Stimulated activated CD4-positive, alpha-beta T cell treated with anti-CD3 and anti-CD28 coated beads, Interleukin-4, amount 100 ng/mL, for 4 hours (primary cell): Measurements from ENCODE around the gene CDK4.

ENCODE experiments used
- DNase-seq, 2 experiments: peaks; one replicate each; pipeline ENCODE4 v3.0.0-alpha.2; 2020

Gene CDK4

GRCh38 chr12:57771873-57772428, 19.8 kb upstream of the CDK4 start, which contains the start of gene METTL1:
METTL1 (minus strand) TSS chr12:57772105; CDS start chr12:57772083, 22 bp downstream.
- DNase-seq, result peak; percentile 89 to 95

GRCh38 chr12:57771236-57771872, 19.2 kb upstream of the CDK4 start:
- peak; percentile 87 to 92 for DNase-seq

GRCh38 chr12:57770734-57771133, 18.6 kb upstream of the CDK4 start:
- DNase-seq, result no peak

DNA sequence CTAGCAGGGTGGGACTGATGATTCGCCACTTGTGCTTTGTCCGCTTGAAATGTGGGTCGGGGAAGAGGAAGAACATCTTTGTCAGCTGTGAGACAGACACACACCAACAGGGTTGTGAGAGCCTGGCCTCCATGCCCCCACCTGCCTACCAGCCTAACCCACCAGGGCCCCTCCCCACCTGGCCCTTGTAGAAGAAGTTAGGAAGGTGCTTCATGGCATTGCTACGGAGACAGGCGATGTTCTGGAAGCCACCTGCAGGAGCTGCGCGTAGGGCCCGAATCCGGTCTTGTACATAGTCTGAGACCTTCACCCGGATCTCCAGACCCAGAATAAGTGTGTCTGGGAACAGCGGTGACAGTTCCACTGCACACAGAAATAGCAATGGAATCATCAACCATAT, 17.5 kb upstream of the CDK4 start:
- no peak for DNase-seq

DNA sequence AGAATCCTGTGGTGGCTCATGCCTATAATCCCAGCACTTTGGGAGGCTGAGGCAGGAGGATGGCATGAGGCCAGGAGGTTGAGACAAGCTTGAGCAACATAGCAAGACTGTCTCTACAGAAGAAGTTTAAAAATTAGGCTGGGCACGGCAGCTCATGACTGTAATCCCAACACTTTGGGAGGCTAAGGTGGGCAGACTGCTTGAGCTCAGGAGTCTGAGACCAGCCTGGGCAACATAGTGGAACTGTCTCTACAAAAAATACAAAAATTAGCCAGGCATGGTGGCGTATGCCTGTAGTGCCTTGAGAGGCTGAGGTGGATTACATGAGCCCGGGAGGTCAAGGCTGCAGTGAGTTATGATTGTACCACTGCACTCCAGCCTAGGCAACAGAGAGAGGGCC, 15.8 kb upstream of the CDK4 start:
- no peak for DNase-seq

GRCh38 chr12:57767305-57767698, 15.2 kb upstream of the CDK4 start:
- no peak for DNase-seq

GRCh38 chr12:57766464-57767304, 14.6 kb upstream of the CDK4 start, which contains the start of gene CYP27B1:
CYP27B1 (minus strand) TSS chr12:57767078; CDS start chr12:57767041, 37 bp downstream.
- no peak for DNase-seq

DNA sequence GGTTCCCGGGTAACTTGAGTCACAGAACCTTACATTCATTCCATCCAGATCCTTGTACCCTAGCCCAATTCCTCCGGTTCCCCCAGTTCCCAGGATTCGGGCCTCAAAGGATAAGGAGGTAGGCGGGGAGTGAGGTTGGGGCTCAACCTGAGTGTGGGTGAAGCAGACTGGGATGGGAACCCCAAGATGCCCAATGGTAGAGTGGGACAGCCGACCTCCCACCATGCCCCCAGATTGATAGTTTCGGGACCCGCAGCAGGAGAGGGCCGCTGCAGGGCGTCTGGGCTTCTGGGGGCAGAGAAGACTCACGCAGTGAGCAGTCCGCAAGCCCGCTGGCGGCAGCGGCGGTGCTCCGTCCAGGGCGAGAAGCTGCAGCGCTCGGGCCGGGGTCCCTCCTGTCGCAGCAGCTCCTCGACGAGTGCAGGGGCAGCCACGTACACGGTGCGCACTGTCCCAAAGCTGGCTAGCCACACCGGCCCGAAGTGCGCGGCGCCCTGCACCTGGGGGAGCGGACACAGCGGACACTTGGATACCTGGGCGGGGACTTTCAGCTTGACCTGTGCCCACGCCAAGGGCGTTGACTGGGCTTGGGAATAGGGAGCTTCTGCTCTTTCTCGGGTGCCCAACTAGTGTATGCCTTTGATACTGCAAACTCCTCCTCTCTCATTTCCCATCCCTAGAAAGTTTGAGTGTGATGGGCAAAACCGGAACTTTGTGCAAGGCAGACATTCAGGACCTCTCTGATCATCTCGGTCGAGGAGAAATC, 13.8 kb upstream of the CDK4 start:
- no peak for DNase-seq

GRCh38 chr12:57765003-57765697, 13.0 kb upstream of the CDK4 start:
- DNase-seq, result peak; percentile 51 to 64

DNA sequence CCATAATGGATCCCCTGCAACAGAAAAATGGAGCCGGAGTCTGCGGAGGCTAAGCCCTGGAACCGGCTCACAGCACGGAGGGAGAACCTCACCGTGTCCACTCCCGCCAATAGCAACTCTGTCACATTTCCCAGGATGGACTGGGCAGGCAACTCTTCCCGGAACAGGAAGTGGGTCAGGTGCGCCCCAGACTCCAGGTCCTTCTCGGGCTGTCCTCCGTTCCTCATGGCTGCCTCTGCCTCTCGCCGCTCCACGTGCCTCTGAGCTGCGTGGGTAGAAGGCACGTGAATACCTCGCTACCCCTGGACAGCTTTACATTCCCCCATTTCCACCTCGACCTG, 12.5 kb upstream of the CDK4 start:
- peak in 1 of 2 experiments; percentile 42 for DNase-seq

GRCh38 chr12:57763881-57764661, 12.0 kb upstream of the CDK4 start:
- no peak for DNase-seq

DNA sequence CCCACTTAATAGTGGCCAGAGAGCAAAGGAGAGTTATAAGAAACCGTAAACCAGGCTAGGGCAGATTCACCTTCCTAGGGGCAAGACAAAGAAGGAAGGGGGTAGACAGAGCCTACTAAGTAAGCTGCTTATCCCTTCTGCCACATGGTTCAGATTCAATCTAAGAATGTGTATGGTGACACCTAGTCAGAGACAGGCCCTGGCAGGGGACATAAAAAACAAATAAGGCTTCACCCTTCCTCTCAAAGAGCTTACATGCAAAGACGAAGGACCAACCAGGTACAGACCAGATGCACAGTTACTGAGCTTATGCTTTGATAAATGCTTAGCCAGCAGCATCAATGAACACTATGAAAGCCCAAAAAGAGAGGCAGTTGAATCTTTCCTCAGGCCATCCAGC, 10.4 kb upstream of the CDK4 start:
- DNase-seq, result no peak

DNA sequence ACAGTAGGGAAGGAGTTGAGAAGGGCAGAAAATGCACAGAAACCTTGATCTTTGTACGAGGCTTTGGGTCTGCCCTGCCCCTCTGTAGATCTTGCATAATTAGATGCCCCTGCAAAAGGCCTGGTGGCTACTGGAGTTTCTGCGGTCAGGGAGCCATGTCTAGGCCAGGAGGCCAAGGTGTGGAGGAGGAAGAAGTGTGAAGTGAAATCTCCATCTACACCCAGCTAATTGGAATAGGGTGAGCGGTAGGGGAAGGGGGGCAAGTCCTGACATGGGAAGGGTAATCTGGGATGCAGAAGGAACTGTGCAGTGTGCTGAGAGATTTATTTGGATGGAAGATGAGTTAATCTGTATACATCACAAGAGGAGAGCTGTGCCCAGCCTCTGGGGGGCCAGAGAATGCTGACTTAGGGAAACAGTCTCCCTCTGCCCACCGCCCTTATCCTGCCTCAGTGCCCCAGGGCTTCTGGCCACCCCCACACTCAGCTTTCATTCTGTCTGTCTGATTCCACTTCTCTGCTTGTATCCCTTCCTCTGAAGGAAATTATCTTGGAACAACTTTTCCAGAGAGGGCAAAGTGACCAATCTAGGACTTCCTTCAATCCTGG, 9.4 kb upstream of the CDK4 start:
- DNase-seq, result no peak

- DNase-seq, result no peak
Measured at GRCh38 chr12:57760347-57760982, 8.4 kb upstream of the CDK4 start.

GRCh38 chr12:57759360-57759980, 7.4 kb upstream of the CDK4 start:
- DNase-seq, result peak in 1 of 2 experiments; percentile 45

- no peak for DNase-seq
Measured at GRCh38 chr12:57758552-57759359, 6.6 kb upstream of the CDK4 start.

- no peak for DNase-seq
Measured at GRCh38 chr12:57757771-57758170, 5.7 kb upstream of the CDK4 start.

DNA sequence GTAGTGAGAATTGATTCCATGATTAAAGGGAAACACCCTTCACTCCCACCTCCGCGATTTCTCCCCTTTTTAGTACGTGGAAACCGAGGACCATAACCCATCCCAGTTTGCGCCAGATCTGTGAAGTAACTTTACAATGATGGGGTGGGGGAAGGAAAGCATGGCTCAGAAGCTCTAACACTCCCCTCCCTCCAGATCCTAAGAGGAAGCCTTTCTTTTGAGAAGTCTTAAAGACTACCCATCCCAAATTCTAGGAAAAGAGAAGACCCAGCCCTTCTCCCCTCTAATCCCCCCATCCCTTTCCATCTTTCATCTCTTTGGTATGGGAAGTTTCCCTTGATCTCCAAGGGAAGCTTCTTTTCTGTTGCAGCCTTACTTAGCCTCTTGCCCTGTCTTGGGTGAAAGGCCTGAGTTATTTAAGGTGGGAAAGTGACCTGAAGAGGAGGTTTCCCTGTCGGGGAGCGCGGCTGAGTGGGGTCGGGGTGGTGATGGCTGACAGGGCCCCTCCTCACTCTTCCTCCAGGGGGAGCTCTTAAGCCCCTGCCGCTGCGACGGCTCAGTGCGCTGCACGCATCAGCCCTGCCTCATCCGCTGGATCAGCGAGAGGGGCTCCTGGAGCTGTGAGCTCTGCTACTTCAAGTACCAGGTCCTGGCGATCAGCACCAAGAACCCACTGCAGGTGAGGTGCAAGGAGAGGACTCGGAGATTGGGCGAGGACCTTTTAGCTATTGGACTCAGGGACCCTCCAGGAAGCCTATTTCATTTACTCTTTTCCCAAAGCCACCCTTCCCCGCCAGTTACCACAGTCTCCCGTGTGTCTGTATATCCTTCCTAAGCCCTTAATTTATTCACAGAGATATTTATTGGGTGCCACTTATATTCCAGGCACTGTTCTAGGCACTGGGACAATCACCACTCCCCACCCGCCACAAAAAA, 4.6 kb upstream of the CDK4 start:
- peak; percentile 65 to 70 for DNase-seq
